Stomach (tissue), 9 donors: ENCODE results near the gene ZNF652. TPM values are rescaled to one million over a fixed set of nuclear protein-coding genes. Genes with fewer than 3 reads are reported as not detected.

Experiments used
- DNase-seq, 2 donors: peaks; one replicate each; pipeline versions ENCODE4 v3.0.0 to v3.0.0-alpha.2; 2013 to 2019
- H3K27ac ChIP-seq, 5 donors: fragments of 200-600 bp in 4 of 5; sonication (generic) in 4 of 5; one replicate each; pipeline ENCODE4 v1.5.1; 2013 to 2019; ENCODE audit warnings: mild to moderate bottlenecking in 1 of 5, moderate library complexity in 1 of 5
- H3K27me3 ChIP-seq, 3 donors: fragments of 200-600 bp; sonication (generic); one replicate each; pipeline ENCODE4 v1.5.1; 2017 to 2019; ENCODE audit warnings: mixed run types in 1 of 3
- H3K36me3 ChIP-seq, 4 donors: fragments of 200-600 bp; sonication (generic); 1 replicate in 3 of 4; 2 replicates in 1 of 4; pipeline ENCODE4 v1.5.1; 2016 to 2019
- H3K4me1 ChIP-seq, 4 donors: fragments of 200-600 bp; sonication (generic); one replicate each; pipeline ENCODE4 v1.5.1; 2016 to 2019
- H3K4me3 ChIP-seq, 4 donors: fragments of 200-600 bp; sonication (generic) in 3 of 4; one replicate each; pipeline ENCODE4 v1.5.1; 2016 to 2019; ENCODE audit warnings: mild to moderate bottlenecking in 1 of 4
- H3K9me3 ChIP-seq, 4 donors: fragments of 200-600 bp; sonication (generic); one replicate each; pipeline ENCODE4 v1.5.1; 2016 to 2019
- EP300 ChIP-seq: sonication (generic); formaldehyde crosslinking; IDR thresholded peaks from one replicate; pipeline ENCODE4 v1.6.1; 2017; ENCODE audit warnings: antibody characterized with exemption
- POLR2A ChIP-seq, 4 donors: fragments of 450-650 bp; IDR thresholded peaks; one replicate each; pipeline ENCODE4 v1.6.1; 2016; ENCODE audit warnings: antibody characterized with exemption in 4 of 4, control low read depth in 2 of 4, mild to moderate bottlenecking in 1 of 4, moderate library complexity in 1 of 4
- POLR2AphosphoS5 ChIP-seq, 3 donors: sonication (generic); formaldehyde crosslinking; IDR thresholded peaks; one replicate each; pipeline ENCODE4 v1.6.1; 2016; ENCODE audit warnings: antibody characterized with exemption in 3 of 3
- WGBS, 5 donors: extraction: QIAGEN DNeasy Blood & Tissue Kit in 3 of 5; methylation state at CpG; one replicate each; pipeline versions ENCODE4 v1.1.5 to v1.1.7; 2013 to 2018; 5-methylcytosine and 5-hydroxymethylcytosine counted together
- intact Hi-C: fragments of 100-400 bp; cut with DNase I; formaldehyde crosslinking; loops from one replicate; pipeline ENCODE4 v1.15.1; 2023; ENCODE audit warnings: low total_unique reads
- polyA plus RNA-seq, 3 donors: library from polyadenylated mRNA; stranded (reverse); fragments of 200-250 nt; gene quantifications; one replicate each; pipeline ENCODE4 v1.2.3, GENCODE V29; 2013
- total RNA-seq, 5 donors: library from RNA; depleted of rRNA; stranded (reverse); fragments of >200 nt; gene quantifications; one replicate each; pipeline versions ENCODE4 v1.1.0 to v1.2.3, GENCODE V29; 2014 to 2016
- TF ChIP-seq, protein P1 (sequence below), 7 experiments: fragments of 450-650 bp in 4 of 7; fragments of 200-600 bp in 3 of 7; sonication (generic) in 3 of 7; IDR thresholded peaks; one replicate each; pipeline ENCODE4 v1.5.1; 2016 to 2019; ENCODE audit warnings: antibody characterized with exemption in 7 of 7, control low read depth in 2 of 7, mild to moderate bottlenecking in 1 of 7
- donor health status: healthy with polysubstance abuse.
- donor health status: Bipolar disorder and iron deficiency.
- donor health status: healthy.

Gene ZNF652
- total and polyA plus RNA-seq, 8 donors: 16.4 to 89.3 (median 32.6) TPM

DNA sequence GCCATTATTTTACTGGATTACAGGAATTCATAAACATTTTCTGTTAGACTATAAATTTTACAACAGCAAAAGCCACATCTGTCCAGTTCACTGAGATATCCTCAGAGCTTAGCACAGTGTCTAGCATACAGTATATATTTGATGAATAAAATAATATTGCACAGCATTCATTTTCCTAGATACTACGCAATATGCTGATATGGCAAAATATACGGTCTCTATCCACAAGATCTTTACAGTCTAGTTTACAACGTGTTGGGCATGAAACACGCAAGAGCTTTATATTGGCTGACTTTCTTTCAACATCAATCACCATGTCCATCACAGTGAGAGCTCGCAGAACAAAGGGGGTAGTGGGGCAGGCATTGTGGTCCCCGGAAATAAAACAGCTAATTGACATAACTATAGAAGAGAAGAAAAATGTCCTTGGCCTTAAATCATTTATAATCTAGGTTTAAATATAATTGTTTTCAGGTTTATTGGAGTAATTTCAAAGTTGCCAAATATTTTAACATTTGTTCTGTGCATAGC, 43.5 kb downstream of the ZNF652 start:
- Histone ChIP-seq H3K4me1 (peaks cover 9 to 50% (median 28%) of the 10 kb centered on the region in 4 donors), H3K27ac (no peak overlapping the region), H3K36me3 (peaks cover 4 to 15% (median 14%) of the 10 kb centered on the region in 4 donors), H3K27me3 (no peaks in the 10 kb centered on the region), H3K4me3 (no peak overlapping the region), H3K9me3 (no peaks in the 10 kb centered on the region)
- 80 to 91% (median 86%) methylated on average over 6 of the region's 6 CpGs for WGBS, 5 donors
- no peak for DNase-seq
- intact Hi-C loops: loop anchor here (5.0 kb wide), 1 partner anchor 79 kb away; no protein-coding TSS in a partner anchor
- TF ChIP-seq EP300: no peak
- TF ChIP-seq, protein P1, sequence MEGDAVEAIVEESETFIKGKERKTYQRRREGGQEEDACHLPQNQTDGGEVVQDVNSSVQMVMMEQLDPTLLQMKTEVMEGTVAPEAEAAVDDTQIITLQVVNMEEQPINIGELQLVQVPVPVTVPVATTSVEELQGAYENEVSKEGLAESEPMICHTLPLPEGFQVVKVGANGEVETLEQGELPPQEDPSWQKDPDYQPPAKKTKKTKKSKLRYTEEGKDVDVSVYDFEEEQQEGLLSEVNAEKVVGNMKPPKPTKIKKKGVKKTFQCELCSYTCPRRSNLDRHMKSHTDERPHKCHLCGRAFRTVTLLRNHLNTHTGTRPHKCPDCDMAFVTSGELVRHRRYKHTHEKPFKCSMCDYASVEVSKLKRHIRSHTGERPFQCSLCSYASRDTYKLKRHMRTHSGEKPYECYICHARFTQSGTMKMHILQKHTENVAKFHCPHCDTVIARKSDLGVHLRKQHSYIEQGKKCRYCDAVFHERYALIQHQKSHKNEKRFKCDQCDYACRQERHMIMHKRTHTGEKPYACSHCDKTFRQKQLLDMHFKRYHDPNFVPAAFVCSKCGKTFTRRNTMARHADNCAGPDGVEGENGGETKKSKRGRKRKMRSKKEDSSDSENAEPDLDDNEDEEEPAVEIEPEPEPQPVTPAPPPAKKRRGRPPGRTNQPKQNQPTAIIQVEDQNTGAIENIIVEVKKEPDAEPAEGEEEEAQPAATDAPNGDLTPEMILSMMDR (IDR thresholded peaks at IDR 0.05): no peak
- TF ChIP-seq POLR2A (IDR thresholded peaks at IDR 0.05): no peak
- no peak for TF ChIP-seq POLR2AphosphoS5 (IDR thresholded peaks at IDR 0.05)

DNA sequence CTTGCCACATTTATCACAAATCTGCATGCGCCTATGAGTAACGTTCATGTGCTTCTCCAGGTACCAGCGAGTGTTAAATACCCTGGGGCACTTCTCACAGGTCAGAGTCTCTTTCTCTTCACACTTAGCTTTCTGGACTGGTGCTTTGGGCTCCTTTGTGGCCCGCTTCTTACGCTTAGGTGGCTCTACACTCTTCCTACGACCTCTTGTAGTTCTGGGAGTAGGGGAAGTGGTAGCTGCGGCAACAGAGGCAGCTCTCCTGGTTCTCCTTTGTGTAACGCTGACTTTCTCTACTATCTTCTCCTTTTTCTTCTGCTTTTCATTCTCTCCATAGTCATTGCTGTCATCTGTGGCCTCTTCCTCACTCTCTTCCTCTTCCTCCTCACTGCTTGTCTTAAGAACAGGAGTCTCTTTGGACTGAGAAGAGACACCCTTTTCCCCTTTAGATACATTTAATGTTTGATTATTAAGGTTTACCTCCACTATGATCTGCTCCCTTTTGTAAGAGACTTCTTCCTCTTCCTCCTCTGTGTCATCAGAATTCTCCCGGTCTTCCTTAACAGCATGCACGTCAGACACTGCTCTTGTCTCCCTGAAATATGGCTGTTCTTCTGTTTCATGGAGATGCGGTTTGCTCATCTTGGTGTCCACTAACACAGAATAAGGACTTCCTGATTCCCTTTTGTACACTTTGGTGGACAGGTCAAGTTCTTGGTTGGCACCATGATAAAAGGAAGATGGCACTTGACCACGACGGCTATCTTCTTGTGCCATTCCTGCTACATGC, 45.0 kb downstream of the ZNF652 start:
- H3K27me3 ChIP-seq: no peaks in the 10 kb centered on the region
- 79 to 86% (median 80%) methylated on average over 13 of the region's 13 CpGs for WGBS, 5 donors
- DNase-seq: no peak
- H3K27ac ChIP-seq: peak overlapping the region in 3 of 5 donors; percentile 21 to 39 (median 31)
- no peaks in the 10 kb centered on the region for H3K9me3 ChIP-seq
- peaks cover 9 to 44% (median 24%) of the 10 kb centered on the region in 4 donors for H3K4me1 ChIP-seq
- H3K36me3 ChIP-seq: peaks cover 8 to 27% (median 23%) of the 10 kb centered on the region in 4 donors
- TF ChIP-seq, protein P1 (IDR thresholded peaks at IDR 0.05): no peak
- no peak for TF ChIP-seq POLR2A (IDR thresholded peaks at IDR 0.05)
- no peak for TF ChIP-seq EP300
- TF ChIP-seq POLR2AphosphoS5 (IDR thresholded peaks at IDR 0.05): no peak
- intact Hi-C loops: loop anchor here (5.0 kb wide), 1 partner anchor 80 kb away; no protein-coding TSS in a partner anchor
- H3K4me3 ChIP-seq: no peak overlapping the region

DNA sequence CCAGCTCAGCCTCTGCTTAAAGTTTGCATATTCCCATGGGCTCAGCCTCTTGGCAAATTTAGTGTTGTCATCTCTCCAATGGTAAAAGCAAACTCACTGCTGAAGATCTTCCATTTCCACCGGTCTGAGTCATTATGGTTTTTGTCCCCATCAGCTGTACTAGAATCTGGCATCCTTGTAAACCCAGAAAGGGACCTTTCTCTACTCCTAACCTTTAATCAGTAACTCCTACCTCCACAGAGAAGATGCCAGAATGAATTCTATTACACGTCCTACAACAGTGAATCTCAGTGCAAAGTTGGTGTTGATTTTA, 45.8 kb downstream of the ZNF652 start:
- no peaks in the 10 kb centered on the region for H3K27me3 ChIP-seq
- H3K36me3 ChIP-seq: peaks cover 16 to 36% (median 32%) of the 10 kb centered on the region in 4 donors
- WGBS, 5 donors: 38 to 64% (median 45%) methylated on average over 2 of the region's 2 CpGs
- TF ChIP-seq POLR2AphosphoS5 (IDR thresholded peaks at IDR 0.05) (no peak), EP300 (no peak), POLR2A (IDR thresholded peaks at IDR 0.05) (no peak)
- TF ChIP-seq, protein P1 (IDR thresholded peaks at IDR 0.05): no peak
- no peak overlapping the region for H3K27ac ChIP-seq
- peaks cover 9 to 36% (median 19%) of the 10 kb centered on the region in 4 donors for H3K4me1 ChIP-seq
- intact Hi-C loops: loop anchor here (5.0 kb wide), 1 partner anchor 81 kb away; no protein-coding TSS in a partner anchor
- DNase-seq: no peak
- H3K4me3 ChIP-seq: no peak overlapping the region
- no peaks in the 10 kb centered on the region for H3K9me3 ChIP-seq

DNA sequence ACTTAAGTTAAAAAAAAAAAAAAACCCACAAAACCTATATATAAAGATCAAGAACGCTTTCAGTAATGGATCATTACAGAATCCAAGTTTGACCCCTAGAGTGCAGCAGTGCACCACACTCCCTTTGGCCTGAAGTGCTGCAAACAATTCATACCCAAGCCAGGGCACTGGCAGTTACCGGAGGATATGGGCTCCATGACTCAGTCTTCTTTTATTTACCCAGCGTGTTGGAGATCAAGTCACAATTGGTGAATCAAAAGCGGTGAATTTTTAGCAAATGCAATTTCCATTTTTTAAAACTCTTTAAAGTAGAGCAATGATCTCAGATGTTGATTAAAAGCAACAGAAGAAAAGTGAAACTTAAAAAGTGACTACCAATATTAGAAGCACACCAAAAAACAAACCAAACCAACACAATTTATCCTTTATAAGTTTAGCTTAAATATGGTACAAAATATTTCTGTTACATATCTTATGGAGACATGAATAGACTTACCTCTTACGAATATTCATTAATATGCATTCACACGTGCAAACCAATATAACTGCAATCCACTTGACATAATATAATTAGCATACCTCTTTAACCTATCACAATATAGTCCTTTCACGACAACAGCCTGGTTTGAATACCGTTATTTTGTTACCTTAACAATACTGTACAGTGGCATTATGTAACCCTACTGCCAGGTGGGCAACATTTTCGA, 46.3 kb downstream of the ZNF652 start:
- peak; percentile 78 to 92 for DNase-seq
- intact Hi-C loops: loop anchor here (5.0 kb wide), 1 partner anchor 82 kb away; no protein-coding TSS in a partner anchor
- 35 to 46% (median 38%) methylated on average over 9 of the region's 9 CpGs for WGBS, 5 donors

More for the DNA sequence above, 46.3 kb downstream of the ZNF652 start:
- no peaks in the 10 kb centered on the region for H3K9me3 ChIP-seq
- H3K4me3 ChIP-seq: no peak overlapping the region
- peak overlapping the region in 1 of 5 donors; percentile 10 for H3K27ac ChIP-seq
- TF ChIP-seq POLR2AphosphoS5 (IDR thresholded peaks at IDR 0.05) (peak; percentile 17 to 85 (median 23)), EP300 (no peak)
- TF ChIP-seq, protein P1 (IDR thresholded peaks at IDR 0.05): peak in 5 of 7 experiments; percentile 47 to 92 (median 73)
- H3K36me3 ChIP-seq: peaks cover 16 to 41% (median 37%) of the 10 kb centered on the region in 4 donors
- H3K27me3 ChIP-seq: no peaks in the 10 kb centered on the region
- H3K4me1 ChIP-seq: peaks cover 9 to 36% (median 19%) of the 10 kb centered on the region in 4 donors
